Fibroblast of lung (primary cell): Measurements from ENCODE around the gene EEIG2. TPM values are rescaled to one million over a fixed set of nuclear protein-coding genes. Genes with fewer than 3 reads are reported as not detected.

Experiments
- DNase-seq, 2 donors: peaks; one replicate each; pipeline versions ENCODE4 v3.0.0 to v3.0.0-alpha.2; 2010; ENCODE audit warnings: low read depth in 2 of 2
- H2AFZ ChIP-seq: 2 replicates; pipeline ENCODE4 v1.5.1; 2012; ENCODE audit warnings: low read length, control low read depth, inconsistent platforms
- H3K27ac ChIP-seq: 2 replicates; pipeline ENCODE4 v1.5.1; 2011; ENCODE audit warnings: low read length, control low read depth; ENCODE audit not compliant: insufficient read depth
- H3K27me3 ChIP-seq: 2 replicates; pipeline ENCODE4 v1.5.1; 2011; ENCODE audit warnings: mild to moderate bottlenecking, low read length; ENCODE audit not compliant: control insufficient read depth, insufficient read depth
- H3K36me3 ChIP-seq: 2 replicates; pipeline ENCODE4 v1.5.1; 2011; ENCODE audit warnings: low read length; ENCODE audit not compliant: control insufficient read depth, insufficient read depth
- H3K4me1 ChIP-seq: 2 replicates; pipeline ENCODE4 v1.5.1; 2011; ENCODE audit warnings: low read length; ENCODE audit not compliant: control insufficient read depth, insufficient read depth; ENCODE audit errors: extremely low read depth
- H3K4me2 ChIP-seq: 2 replicates; pipeline ENCODE4 v1.5.1; 2011; ENCODE audit warnings: low read length, control low read depth; ENCODE audit not compliant: insufficient read depth; ENCODE audit errors: extremely low read depth
- H3K4me3 ChIP-seq, 4 experiments: fragments of 200-600 bp in 1 of 4; sonication (generic) in 1 of 4; replicated peaks in 1 of 4; 2 replicates each; pipeline ENCODE4 v1.5.1; 2011 to 2016; ENCODE audit warnings: low read length in 4 of 4, low read depth in 3 of 4, mild to moderate bottlenecking in 3 of 4, control low read depth in 2 of 4, inconsistent platforms in 1 of 4, mixed read lengths in 1 of 4; ENCODE audit not compliant: insufficient read depth in 1 of 4; ENCODE audit errors: control extremely low read depth in 1 of 4
- H3K79me2 ChIP-seq: 2 replicates; pipeline ENCODE4 v1.5.1; 2012; ENCODE audit warnings: mild to moderate bottlenecking, low read length, inconsistent platforms; ENCODE audit not compliant: control insufficient read depth, insufficient read depth
- H3K9ac ChIP-seq: 2 replicates; pipeline ENCODE4 v1.5.1; 2011; ENCODE audit warnings: mild to moderate bottlenecking, low read length, control low read depth; ENCODE audit not compliant: insufficient read depth
- H3K9me3 ChIP-seq: 2 replicates; pipeline ENCODE4 v1.5.1; 2012; ENCODE audit warnings: low read depth, low read length; ENCODE audit not compliant: control insufficient read depth, insufficient read depth
- H4K20me1 ChIP-seq: 2 replicates; pipeline ENCODE4 v1.5.1; 2011; ENCODE audit warnings: low read length; ENCODE audit not compliant: control insufficient read depth, insufficient read depth; ENCODE audit errors: extremely low read depth
- EZH2 ChIP-seq: IDR thresholded peaks from 2 replicates; pipeline ENCODE4 v1.5.1; 2012; ENCODE audit warnings: low read length, control low read depth, mild to moderate bottlenecking; ENCODE audit errors: missing control alignments
- polyA plus RNA-seq, 2 donors: library from polyadenylated mRNA; depleted of rRNA in 1 of 2; stranded (reverse) in 1 of 2; unstranded in 1 of 2; fragments of >200 nt; gene quantifications; 2 replicates each; pipeline ENCODE4 v1.2.1, GENCODE V29; 2011 to 2012; ENCODE audit warnings: missing spikeins in 1 of 2
- total RNA-seq: library from RNA; depleted of rRNA; stranded (reverse); fragments of >200 nt; gene quantifications from 2 replicates; pipeline ENCODE4 v1.2.1, GENCODE V29; 2014
- TF ChIP-seq, protein P1 (sequence below), 2 donors: IDR thresholded peaks in 1 of 2; conservative IDR thresholded peaks in 1 of 2; 1 replicate in 1 of 2; 2 replicates in 1 of 2; pipeline ENCODE4 v1.5.1; 2011 to 2012; ENCODE audit warnings: low read length in 2 of 2, control low read depth in 1 of 2, inconsistent platforms in 1 of 2, low read depth in 1 of 2, mild to moderate bottlenecking in 1 of 2

The EEIG2 gene
- total and polyA plus RNA-seq, 2 donors (not counting 1 experiment from before 2014, with no cell fraction given) = 13.7 to 18.5 TPM

- Histone ChIP-seq H3K4me3 (no peak overlapping the region), H3K4me2 (no peak overlapping the region), H3K27ac (no peak overlapping the region), H3K79me2 (peaks cover 27% of the 10 kb centered on the region), H3K9ac (no peak overlapping the region), H3K36me3 (no peaks in the 10 kb centered on the region), H2AFZ (no peak overlapping the region), H3K27me3 (no peaks in the 10 kb centered on the region), H3K9me3 (no peaks in the 10 kb centered on the region), H3K4me1 (peaks cover 2% of the 10 kb centered on the region), H4K20me1 (no peaks in the 10 kb centered on the region)
- DNase-seq = no peak
- TF ChIP-seq, protein P1, sequence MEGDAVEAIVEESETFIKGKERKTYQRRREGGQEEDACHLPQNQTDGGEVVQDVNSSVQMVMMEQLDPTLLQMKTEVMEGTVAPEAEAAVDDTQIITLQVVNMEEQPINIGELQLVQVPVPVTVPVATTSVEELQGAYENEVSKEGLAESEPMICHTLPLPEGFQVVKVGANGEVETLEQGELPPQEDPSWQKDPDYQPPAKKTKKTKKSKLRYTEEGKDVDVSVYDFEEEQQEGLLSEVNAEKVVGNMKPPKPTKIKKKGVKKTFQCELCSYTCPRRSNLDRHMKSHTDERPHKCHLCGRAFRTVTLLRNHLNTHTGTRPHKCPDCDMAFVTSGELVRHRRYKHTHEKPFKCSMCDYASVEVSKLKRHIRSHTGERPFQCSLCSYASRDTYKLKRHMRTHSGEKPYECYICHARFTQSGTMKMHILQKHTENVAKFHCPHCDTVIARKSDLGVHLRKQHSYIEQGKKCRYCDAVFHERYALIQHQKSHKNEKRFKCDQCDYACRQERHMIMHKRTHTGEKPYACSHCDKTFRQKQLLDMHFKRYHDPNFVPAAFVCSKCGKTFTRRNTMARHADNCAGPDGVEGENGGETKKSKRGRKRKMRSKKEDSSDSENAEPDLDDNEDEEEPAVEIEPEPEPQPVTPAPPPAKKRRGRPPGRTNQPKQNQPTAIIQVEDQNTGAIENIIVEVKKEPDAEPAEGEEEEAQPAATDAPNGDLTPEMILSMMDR (conservative IDR thresholded peaks at IDR 0.05 in 1 of 2, IDR thresholded peaks at IDR 0.05 in 1 of 2; ENCODE audit: low read depth in 1 of 2, low read length in 2 of 2) = no peak
- TF ChIP-seq EZH2 = no peak
Observed at GRCh38 chr1:108563808-108564207, 3.9 kb downstream of the EEIG2 start.

- no peaks in the 10 kb centered on the region for H3K27me3 ChIP-seq
- no peak overlapping the region for H2AFZ ChIP-seq
- TF ChIP-seq, protein P1 (conservative IDR thresholded peaks at IDR 0.05 in 1 of 2, IDR thresholded peaks at IDR 0.05 in 1 of 2; ENCODE audit: low read depth in 1 of 2, low read length in 2 of 2) = no peak
- no peak for TF ChIP-seq EZH2
- peaks cover 2% of the 10 kb centered on the region for H3K4me1 ChIP-seq
- H3K36me3 ChIP-seq = no peaks in the 10 kb centered on the region
- peaks cover 29% of the 10 kb centered on the region for H3K79me2 ChIP-seq
- H3K27ac ChIP-seq = no peak overlapping the region
- H3K4me2 ChIP-seq = no peak overlapping the region
- H3K9ac ChIP-seq = no peak overlapping the region
- no peaks in the 10 kb centered on the region for H4K20me1 ChIP-seq
- no peak overlapping the region for H3K4me3 ChIP-seq
- no peak for DNase-seq
- H3K9me3 ChIP-seq = no peaks in the 10 kb centered on the region
Observed at GRCh38 chr1:108565081-108565480, 5.2 kb downstream of the EEIG2 start.

GRCh38 chr1:108565512-108565911 lies 5.6 kb downstream of the EEIG2 start:
- Histone ChIP-seq H3K9me3 (no peaks in the 10 kb centered on the region), H2AFZ (no peak overlapping the region), H3K4me1 (peaks cover 2% of the 10 kb centered on the region), H4K20me1 (no peaks in the 10 kb centered on the region), H3K27ac (no peak overlapping the region), H3K27me3 (no peaks in the 10 kb centered on the region), H3K79me2 (peaks cover 29% of the 10 kb centered on the region), H3K36me3 (no peaks in the 10 kb centered on the region), H3K4me3 (no peak overlapping the region), H3K4me2 (no peak overlapping the region), H3K9ac (no peak overlapping the region)
- no peak for DNase-seq
- TF ChIP-seq, protein P1 (conservative IDR thresholded peaks at IDR 0.05 in 1 of 2, IDR thresholded peaks at IDR 0.05 in 1 of 2; ENCODE audit: low read depth in 1 of 2, low read length in 2 of 2) = no peak
- no peak for TF ChIP-seq EZH2
